NCI-H2227 treated with DMSO at 0.1 percent for 48 hours (cell line): ENCODE results near the gene IPO4.

Experiments used
- DNase-seq: peaks from one replicate; lab custom pipeline; 2025; lab: John Stamatoyannopoulos, UW

IPO4 gene

GRCh38 chr14:24147761-24148428, 40.7 kb downstream of the IPO4 start:
- no peak for DNase-seq

GRCh38 chr14:24146978-24147760, 41.4 kb downstream of the IPO4 start, which contains the start of gene RNF31:
Gene RNF31, plus strand, starts transcription at chr14:24147498. Its CDS starts 201 bp downstream, at chr14:24147699.
- peak; percentile 97 for DNase-seq

GRCh38 chr14:24146453-24146977, 42.1 kb downstream of the IPO4 start, which contains the start of gene PSME2:
Gene PSME2, minus strand, starts transcription at chr14:24146610. Its CDS starts 29 bp downstream, at chr14:24146581.
- DNase-seq, result peak; percentile 96

DNA sequence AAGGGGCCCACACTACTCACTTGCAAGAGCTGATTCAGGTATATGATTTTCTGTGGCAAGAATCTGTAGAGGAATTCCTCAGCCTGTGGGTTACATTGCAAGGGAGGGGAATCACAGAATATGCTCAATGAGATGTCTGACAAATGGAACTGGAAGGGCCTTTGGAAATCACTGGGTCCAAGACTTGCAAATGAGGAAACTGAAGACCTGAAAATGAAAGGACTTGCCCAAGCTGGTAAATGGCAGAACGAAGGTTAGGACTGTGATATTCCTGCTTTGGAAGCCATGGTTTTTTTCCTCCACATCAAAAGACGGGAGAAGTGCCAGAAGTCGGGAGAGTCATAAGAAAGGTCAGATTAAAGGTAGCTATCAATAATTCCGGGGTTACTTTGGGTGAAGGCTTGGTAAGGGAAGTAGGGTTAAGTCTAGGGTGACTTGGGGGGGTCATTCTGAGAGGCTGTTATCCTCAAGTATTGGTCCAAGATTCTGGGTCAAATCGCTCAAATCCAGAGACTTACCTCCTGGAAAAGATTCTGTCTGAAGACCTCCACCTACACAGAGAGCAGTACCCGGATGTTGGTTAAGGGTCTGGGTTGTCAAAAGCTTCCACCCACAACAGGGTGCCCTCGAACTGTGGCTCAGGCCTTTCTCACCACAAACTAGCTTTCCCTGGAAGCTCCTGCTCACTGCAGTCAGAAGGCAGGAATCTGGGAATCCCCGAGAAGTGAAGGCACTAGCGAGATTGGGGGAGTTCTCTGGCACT, 42.7 kb downstream of the IPO4 start:
- DNase-seq, result no peak

- DNase-seq, result no peak
Observed at GRCh38 chr14:24145219-24145618, 43.4 kb downstream of the IPO4 start.

DNA sequence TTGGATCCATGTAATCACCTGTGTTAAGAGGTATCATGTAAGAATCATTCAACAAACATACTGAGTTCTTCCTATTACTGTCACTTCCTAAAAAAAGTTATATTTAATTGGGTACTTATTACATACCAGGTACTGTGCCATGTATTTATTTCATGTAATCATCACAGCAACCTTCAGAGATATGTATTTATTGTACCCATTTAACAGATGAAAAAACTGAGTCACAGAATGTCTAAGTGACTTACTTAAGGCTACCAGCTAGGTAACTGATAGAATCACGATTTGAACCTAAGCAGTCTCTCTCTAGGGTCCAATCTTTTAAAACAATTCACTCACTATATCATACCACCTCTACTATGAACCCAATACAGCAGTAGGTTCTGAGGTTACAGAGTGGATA, 44.2 kb downstream of the IPO4 start:
- DNase-seq, result no peak

DNA sequence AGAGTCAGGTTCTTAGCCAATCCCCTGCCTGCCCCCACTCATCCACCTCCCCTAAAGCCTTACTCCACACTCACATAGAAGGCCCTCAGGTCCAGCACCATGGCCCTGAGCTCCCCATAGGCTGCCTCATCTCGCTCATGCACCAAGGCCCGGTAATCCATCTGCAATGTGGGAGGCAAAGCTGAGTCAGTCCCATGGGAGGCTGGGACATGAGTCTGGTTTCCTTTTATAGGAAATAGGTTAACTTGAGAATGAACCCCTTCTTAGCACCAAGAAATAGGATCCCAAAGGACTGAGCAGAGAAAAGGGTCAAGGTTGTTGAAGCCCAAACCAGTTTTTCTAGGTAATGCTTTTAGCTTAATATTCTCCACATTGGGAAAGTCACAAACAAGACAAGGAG, 45.1 kb downstream of the IPO4 start:
- no peak for DNase-seq

GRCh38 chr14:24141097-24141880, 47.3 kb downstream of the IPO4 start, which contains the start of gene EMC9:
Gene EMC9, minus strand, starts transcription at chr14:24141591. Its CDS starts 287 bp downstream, at chr14:24141304.
- peak; percentile 99 for DNase-seq

DNA sequence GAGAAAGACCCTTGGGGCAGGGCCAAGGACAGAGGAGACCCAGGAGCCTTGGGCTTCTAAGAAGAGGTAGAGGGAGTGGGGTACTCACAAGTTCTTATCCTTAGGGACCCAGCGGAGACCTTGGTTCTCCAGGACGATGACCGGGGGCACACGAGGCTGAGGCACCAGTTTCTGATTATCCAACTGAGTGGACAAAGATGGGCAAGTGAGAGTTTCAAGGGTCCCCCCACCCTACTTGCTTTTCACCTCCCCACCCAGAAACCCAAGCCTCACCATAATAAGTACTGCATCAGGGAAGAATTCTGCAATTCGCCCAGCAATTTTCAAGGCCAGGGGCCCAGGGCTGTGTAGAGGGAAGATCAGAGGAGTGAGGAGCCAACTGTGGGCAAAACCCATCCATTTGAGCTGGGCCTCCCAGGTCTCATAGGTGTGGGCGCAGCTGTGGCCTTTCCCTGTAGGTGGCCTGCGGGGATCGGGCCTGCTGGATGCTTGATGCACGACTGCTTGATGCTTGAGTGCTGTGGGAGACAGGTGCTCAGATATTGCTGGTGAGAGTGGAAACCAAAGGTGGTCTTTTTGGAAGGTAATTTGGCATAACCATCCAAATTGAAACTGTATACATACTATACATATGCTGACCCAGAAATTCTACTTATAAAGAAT, 49.2 kb downstream of the IPO4 start:
- DNase-seq, result no peak

DNA sequence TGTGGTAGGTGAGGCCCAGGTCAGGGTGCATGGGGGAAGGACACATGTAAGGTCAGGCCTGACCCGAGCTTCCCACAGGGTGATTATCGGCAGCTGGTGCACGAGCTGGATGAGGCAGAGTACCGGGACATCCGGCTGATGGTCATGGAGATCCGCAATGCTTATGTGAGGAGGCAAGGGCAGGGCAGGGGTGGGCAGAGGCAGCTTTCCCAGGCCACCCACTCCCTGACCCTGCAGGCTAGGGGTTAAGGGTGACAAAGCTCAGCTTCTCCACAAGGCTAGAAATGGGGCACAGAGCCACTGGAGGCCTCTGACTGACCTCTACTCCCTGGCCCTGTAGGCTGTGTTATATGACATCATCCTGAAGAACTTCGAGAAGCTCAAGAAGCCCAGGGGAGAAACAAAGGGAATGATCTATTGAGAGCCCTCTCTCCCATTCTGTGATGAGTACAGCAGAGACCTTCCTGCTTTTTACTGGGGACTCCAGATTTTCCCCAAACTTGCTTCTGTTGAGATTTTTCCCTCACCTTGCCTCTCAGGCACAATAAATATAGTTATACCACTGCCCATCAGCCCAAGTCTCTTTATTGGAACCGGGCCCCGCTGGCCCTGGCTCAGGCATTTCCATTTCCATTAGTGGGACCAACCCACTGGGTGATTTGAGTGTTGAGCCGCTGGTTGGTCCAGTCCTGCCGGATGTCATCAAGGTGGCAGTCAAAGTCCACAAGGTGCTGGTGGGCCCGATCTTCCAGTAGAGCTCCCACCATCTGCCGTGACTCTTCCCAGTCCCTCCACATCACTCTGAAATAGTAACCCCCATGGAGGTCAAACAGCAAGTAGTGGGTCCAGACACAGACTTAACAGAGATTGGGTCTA, 50.0 kb downstream of the IPO4 start:
- DNase-seq, result no peak

DNA sequence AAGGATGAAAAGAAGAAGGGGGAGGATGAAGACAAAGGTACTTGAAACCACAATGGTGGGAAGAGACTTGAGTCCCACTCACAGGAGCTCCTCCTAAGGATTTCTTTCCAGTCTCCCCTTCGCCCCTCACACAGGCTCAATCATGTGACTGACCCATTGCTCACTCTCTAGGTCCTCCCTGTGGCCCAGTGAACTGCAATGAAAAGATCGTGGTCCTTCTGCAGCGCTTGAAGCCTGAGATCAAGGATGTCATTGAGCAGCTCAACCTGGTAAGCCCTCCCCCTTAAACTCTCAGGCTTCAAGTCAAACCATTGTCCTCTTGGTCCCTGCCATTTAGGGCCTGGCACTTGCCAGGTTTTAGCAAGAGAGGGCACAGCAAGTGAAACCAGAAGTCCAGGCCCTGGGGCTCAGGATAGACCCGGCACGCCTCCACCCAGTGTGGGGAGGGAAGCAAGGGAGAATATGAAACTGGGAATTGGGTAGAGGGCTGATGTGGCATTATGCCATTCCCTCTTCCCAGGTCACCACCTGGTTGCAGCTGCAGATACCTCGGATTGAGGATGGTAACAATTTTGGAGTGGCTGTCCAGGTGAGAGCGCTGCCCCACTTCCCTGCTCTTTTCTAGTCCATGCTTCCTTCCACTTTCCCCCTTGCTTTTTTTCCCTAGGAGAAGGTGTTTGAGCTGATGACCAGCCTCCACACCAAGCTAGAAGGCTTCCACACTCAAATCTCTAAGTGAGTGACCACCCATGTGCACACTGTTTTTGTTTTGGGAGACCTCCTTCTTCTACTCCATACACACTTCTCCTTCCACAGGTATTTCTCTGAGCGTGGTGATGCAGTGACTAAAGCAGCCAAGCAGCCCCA, 50.9 kb downstream of the IPO4 start:
- DNase-seq, result no peak

- no peak for DNase-seq
Observed at GRCh38 chr14:24136684-24137528, 51.7 kb downstream of the IPO4 start.

DNA sequence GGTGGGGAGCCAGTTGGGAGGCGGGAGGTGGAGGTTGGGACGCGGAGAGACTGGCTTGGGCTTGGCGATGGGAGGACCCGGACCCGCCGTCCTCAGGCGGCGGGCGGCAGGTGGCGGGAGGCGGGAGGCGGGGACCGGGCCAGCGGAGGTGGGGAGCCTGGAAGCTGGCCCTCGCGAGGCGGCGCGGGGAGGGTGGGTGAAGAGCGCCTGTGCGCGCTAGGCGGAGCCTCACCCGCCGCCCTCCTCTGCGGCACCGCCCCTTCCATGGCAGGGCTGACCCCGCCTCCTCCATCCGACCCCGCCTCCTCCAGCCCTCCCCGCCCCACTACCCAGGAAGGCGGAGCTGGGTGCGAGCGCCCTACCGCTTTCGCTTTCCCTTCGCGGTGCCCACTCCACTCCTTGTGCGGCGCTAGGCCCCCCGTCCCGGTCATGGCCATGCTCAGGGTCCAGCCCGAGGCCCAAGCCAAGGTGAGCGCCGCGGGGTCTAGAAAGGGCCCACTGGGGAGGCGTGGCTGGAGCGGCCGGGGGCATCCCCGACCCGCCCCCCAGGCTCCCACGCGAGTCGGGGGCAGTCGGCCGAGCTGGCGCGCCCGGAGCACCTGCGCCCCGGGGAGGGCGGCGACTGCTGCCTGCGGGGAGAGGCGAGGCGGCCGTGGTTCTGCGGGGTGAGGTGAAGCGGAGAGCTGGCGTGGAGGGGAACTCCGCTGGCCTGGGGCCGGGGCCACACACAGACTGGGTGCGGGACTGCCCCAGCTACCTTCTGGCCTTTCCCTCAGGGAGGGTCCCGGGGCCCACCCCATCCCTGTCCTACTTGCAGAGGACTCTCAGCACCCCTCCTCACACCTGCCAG, 52.6 kb downstream of the IPO4 start, which contains the start of gene PSME1:
Gene PSME1 (plus strand): TSS at position 361 of the 850 bp plus-strand sequence. CDS start 69 bp downstream, at position 430.
- DNase-seq, result peak; percentile 88

DNA sequence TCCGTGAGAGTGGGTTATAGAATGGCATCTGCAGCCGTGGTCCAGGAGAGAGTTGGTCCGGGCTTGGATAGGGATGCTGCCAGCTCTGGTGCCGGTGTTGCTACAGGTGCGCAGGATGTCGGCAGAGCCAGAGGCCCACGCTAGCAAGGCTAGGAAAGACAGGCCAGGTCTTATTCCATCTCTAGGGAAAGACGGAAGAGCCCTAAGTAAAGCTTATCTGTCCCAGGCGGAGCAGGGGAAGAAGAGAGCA, 53.1 kb downstream of the IPO4 start:
- DNase-seq, result peak; percentile 82

DNA sequence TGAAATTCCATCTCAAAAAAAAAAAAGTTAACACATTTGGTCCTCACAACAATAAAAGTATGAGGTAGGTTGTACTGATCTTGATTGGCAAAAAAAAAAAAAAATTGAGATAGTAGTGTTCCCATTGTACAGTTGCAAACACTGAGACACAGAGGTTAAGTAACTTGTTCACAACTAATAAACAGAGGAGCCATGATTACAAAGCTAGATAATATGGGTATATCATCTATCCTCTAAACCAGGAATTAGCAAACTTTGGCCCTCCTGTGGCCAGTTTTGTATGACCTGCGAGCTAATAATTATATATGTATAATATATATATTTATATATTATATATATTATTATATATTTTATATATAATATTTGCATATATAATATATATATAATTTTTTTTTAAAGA, 54.9 kb downstream of the IPO4 start:
- no peak for DNase-seq

GRCh38 chr14:24132976-24133375, 55.6 kb downstream of the IPO4 start:
- DNase-seq, result no peak

DNA sequence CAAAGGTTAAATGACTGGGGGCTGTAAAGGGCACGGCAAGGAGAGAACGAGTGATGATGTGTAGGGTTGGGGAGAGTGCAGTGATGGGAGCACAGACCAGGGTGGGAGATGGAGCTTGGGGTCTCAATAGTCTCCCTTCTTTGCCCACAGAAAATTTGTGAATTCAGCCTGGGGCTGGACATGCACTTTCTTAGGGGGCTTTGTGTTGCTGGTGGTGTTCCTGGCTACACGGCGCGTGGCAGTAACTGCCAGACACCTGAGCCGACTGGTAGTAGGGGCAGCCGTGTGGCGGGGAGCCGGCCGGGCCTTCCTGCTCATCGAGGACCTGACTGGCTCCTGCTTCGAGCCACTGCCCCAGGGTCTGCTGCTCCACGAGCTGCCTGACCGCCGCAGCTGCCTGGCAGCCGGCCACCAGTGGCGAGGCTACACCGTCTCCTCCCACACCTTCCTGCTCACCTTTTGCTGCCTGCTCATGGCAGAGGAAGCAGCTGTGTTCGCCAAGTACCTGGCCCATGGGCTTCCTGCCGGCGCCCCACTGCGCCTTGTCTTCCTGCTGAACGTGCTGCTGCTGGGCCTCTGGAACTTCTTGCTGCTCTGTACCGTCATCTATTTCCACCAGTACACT, 56.4 kb downstream of the IPO4 start:
- no peak for DNase-seq
